Progenitor cell of endocrine pancreas (in vitro differentiated cells): ENCODE measurements around the gene MDM1. TPM values are rescaled to one million over a fixed set of nuclear protein-coding genes. Genes with fewer than 3 reads are reported as not detected.

Source experiments
- DNase-seq: peaks from one replicate; pipeline ENCODE4 v3.0.0; 2021; ENCODE audit warnings: low spot score; ENCODE audit not compliant: unreplicated experiment
- H3K27ac Mint-ChIP-seq: 2 replicates; pipeline ENCODE4 v1.8.0; 2021; ENCODE audit warnings: mild to moderate bottlenecking, moderate library complexity, mixed read lengths
- H3K27me3 Mint-ChIP-seq: 2 replicates; pipeline ENCODE4 v1.8.0; 2021; ENCODE audit warnings: mixed read lengths
- H3K36me3 Mint-ChIP-seq: 2 replicates; pipeline ENCODE4 v1.8.0; 2022; ENCODE audit warnings: mixed read lengths; ENCODE audit not compliant: insufficient read depth
- H3K4me1 Mint-ChIP-seq: 2 replicates; pipeline ENCODE4 v1.8.0; 2021; ENCODE audit warnings: low read depth, mixed read lengths
- H3K4me3 Mint-ChIP-seq: 2 replicates; pipeline ENCODE4 v1.8.0; 2021; ENCODE audit warnings: low read depth, mild to moderate bottlenecking, moderate library complexity, mixed read lengths
- H3K9me3 Mint-ChIP-seq: 2 replicates; pipeline ENCODE4 v1.8.0; 2021; ENCODE audit warnings: low read depth, mixed read lengths
- total RNA-seq: library from RNA; stranded (reverse); gene quantifications from 2 replicates; pipeline ENCODE4 v1.2.1, GENCODE V29; 2021
- TF ChIP-seq, protein P1 (sequence below): fragments of 200-600 bp; sonication (generic); IDR thresholded peaks from one replicate; pipeline ENCODE4 v1.5.0; 2021; ENCODE audit warnings: antibody characterized with exemption, mild to moderate bottlenecking; ENCODE audit not compliant: unreplicated experiment

MDM1 gene
- total RNA-seq, 1 donor from 2014 or later = 24.6 TPM

DNA sequence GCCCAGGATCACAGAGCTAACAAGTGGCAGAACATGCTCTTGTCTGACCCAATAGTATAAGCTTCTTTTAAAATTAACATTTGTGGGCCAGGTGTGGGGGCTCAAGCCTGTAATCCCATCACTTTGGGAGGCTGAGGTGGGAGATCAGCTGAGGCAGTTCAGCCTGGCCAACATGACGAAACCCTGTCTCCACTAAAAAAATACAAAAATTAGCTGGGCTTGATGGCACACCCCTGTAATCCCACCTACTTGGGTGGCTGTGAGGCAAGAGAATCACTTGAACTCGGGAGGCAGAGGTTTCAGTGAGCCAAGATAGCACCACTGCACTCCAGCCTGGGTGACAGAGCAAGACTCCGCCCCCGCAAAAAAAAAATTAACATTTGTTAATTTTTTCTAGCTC, 45.8 kb downstream of the MDM1 start:
- no peaks in the 10 kb centered on the region for H3K9me3 Mint-ChIP-seq
- H3K27me3 Mint-ChIP-seq = no peaks in the 10 kb centered on the region
- H3K4me1 Mint-ChIP-seq = no peaks in the 10 kb centered on the region
- DNase-seq = no peak
- TF ChIP-seq, protein P1, sequence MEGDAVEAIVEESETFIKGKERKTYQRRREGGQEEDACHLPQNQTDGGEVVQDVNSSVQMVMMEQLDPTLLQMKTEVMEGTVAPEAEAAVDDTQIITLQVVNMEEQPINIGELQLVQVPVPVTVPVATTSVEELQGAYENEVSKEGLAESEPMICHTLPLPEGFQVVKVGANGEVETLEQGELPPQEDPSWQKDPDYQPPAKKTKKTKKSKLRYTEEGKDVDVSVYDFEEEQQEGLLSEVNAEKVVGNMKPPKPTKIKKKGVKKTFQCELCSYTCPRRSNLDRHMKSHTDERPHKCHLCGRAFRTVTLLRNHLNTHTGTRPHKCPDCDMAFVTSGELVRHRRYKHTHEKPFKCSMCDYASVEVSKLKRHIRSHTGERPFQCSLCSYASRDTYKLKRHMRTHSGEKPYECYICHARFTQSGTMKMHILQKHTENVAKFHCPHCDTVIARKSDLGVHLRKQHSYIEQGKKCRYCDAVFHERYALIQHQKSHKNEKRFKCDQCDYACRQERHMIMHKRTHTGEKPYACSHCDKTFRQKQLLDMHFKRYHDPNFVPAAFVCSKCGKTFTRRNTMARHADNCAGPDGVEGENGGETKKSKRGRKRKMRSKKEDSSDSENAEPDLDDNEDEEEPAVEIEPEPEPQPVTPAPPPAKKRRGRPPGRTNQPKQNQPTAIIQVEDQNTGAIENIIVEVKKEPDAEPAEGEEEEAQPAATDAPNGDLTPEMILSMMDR = no peak
- H3K36me3 Mint-ChIP-seq = no peaks in the 10 kb centered on the region
- H3K4me3 Mint-ChIP-seq = no peak overlapping the region
- no peak overlapping the region for H3K27ac Mint-ChIP-seq

DNA sequence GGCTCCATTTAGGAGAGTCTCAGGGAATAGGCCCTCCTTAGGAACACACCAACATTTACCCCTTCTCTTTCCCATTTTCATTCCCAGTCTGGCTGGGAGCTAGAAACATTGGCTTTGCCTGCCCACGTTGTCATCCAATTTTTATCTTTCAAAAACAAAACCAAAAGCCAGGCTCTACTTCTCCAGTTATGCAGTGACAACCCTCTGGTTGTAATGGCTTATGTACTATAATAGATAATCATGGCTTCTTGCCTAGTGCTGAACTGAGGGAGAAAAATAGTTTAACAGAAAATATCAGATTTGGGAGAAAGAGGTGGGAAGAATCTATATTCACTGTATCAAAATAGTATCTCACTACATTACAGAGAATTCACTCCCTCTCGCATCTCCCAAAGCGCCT, 46.6 kb downstream of the MDM1 start:
- DNase-seq = no peak
- no peaks in the 10 kb centered on the region for H3K9me3 Mint-ChIP-seq
- H3K36me3 Mint-ChIP-seq = no peaks in the 10 kb centered on the region
- H3K4me3 Mint-ChIP-seq = no peak overlapping the region
- no peaks in the 10 kb centered on the region for H3K27me3 Mint-ChIP-seq
- TF ChIP-seq, protein P1 = no peak
- no peak overlapping the region for H3K27ac Mint-ChIP-seq
- no peaks in the 10 kb centered on the region for H3K4me1 Mint-ChIP-seq

DNA sequence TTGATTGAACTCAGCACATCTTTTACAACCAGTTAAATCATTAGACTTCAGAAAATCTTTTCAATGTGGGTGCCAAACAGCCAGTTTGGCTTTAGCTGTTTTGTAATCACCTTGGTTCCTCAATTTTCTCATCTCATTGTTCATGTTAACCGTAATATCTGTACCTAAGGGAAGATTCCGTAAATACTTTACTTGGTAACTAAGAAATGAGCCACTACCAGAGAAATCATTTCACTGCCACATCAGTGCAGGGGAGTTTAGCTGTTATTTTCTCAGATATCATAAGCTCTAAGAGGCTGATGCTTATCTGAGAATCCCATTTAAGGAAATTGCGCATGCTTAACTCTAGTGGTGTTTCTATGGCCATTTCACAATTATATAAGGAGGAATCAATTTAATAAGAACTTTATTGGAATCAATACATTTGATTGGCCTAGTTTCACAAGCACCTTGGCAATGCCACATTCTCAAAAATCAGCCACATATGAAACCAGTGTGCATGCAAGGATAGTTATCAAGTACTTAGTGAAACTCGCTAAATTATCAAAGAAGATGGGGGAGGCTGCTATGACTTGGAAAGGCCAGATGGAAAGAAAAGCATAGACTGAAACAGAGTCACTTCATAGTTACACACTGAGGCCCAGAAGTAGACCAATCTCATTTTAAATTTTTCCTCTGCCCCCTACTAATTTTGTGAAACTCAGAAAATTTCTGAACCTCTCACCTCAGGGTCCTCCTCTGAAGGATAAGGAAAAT, 50.7 kb downstream of the MDM1 start:
- Mint-ChIP-seq H3K9me3 (no peaks in the 10 kb centered on the region), H3K36me3 (no peaks in the 10 kb centered on the region), H3K4me3 (no peak overlapping the region)

DNA sequence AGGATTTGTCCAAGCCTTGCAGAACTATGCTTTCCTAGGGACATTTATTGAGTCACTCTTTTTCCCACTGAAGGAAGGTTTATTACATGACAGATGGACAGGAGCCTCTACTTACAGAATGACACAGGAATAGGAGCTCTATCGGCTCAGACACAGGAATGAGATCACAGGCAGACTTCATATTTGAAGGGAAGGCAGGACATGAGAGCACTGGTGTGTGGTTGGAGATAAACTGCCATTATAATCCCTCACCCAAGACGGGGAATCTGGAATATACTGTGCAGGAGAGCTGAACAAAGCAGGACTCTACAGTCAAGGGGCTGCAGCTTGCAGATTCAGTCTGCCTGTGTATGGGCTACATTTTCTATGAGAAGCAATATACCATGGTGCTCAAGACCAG, 51.9 kb downstream of the MDM1 start:
- Mint-ChIP-seq H3K27me3 (peaks cover 2% of the 10 kb centered on the region), H3K36me3 (no peaks in the 10 kb centered on the region), H3K27ac (no peak overlapping the region), H3K4me1 (peaks cover 1% of the 10 kb centered on the region), H3K9me3 (no peaks in the 10 kb centered on the region), H3K4me3 (no peak overlapping the region)
- TF ChIP-seq, protein P1 = no peak
- no peak for DNase-seq

More for the DNA sequence above, 50.7 kb downstream of the MDM1 start:
- Mint-ChIP-seq H3K27ac (no peak overlapping the region), H3K27me3 (peaks cover 2% of the 10 kb centered on the region), H3K4me1 (peaks cover 1% of the 10 kb centered on the region)
- no peak for DNase-seq
- TF ChIP-seq, protein P1 = no peak

DNA sequence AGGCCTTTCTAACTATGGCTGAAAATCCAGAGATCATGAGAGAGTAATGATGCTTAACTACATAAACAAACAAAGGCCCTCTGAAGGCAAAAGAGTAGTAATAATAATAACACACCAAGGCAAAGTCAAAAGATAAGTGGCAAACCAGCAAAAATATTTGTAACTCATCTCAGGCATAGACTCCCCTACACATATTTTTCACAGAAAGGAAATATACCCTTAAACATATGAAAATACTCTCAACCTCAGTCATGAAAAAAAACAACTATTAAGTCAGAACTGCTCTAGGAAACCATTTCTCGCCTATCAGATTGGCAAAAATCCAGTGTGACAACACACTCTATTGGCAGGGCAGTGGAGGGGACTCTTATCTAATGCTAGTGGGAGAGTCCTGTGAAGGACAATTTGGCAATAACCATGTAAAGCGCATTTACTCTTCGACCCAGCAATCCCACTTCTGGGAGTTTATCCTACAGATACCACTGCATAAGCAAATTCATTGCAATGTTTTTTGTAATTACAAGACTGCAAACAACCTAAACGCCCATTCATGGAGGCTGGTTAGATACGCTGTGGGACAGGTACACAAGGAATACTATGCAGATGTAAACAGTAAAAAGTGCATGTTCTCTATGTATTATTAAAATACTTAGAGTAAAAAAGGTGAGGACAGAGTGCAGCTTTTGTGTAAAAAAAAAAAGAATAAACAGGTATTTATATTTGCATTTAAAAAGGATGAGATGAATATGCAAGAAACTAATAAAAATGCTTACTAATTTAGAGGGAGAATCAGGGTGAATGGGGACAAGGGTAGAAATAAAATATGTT, 52.7 kb downstream of the MDM1 start:
- Mint-ChIP-seq H3K27me3 (peaks cover 2% of the 10 kb centered on the region), H3K27ac (no peak overlapping the region), H3K4me3 (no peak overlapping the region), H3K36me3 (no peaks in the 10 kb centered on the region), H3K4me1 (peaks cover 1% of the 10 kb centered on the region), H3K9me3 (no peaks in the 10 kb centered on the region)
- DNase-seq = no peak
- TF ChIP-seq, protein P1 = no peak
